ENCODE results near the gene ADAMTS16.

DNA sequence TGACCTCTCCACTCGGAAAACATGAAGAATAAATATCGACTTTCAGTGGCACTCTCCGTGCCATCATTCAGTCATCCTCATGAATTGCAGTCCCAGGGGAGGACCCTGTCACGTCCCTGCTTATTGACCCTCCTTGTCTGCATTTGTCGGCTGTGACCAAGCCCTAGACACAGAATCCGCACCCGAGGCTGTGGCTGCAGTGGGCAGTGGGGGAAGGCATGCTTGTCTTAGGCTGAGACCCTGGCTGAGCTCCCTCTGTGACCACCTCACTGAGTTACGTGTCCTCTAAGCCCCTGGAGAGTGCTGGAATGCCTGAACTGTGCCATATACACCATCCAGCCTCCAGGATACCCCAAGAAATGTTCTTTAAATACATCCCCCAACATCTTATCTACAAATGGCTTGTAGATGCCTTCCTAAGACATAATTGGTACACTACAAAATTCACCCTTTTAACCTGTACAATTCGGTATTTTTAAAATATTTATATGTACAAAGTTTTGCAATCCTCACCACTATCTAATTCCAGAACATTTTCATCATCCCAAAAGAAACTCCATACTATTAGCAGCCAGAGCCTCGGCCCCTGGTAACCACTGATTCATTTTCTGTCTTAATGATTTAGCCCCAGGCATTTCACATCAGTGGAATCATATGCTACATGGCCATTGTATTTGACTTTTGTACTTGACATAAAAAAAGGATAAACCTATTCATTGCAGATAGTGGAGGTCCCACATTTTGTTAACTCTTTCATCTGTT, 201.6 kb downstream of the ADAMTS16 start:
- TF ChIP-seq, protein P1, sequence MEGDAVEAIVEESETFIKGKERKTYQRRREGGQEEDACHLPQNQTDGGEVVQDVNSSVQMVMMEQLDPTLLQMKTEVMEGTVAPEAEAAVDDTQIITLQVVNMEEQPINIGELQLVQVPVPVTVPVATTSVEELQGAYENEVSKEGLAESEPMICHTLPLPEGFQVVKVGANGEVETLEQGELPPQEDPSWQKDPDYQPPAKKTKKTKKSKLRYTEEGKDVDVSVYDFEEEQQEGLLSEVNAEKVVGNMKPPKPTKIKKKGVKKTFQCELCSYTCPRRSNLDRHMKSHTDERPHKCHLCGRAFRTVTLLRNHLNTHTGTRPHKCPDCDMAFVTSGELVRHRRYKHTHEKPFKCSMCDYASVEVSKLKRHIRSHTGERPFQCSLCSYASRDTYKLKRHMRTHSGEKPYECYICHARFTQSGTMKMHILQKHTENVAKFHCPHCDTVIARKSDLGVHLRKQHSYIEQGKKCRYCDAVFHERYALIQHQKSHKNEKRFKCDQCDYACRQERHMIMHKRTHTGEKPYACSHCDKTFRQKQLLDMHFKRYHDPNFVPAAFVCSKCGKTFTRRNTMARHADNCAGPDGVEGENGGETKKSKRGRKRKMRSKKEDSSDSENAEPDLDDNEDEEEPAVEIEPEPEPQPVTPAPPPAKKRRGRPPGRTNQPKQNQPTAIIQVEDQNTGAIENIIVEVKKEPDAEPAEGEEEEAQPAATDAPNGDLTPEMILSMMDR (IDR thresholded peaks at IDR 0.05; ENCODE audit: poor library complexity): no peak
- TF ChIP-seq EZH2 (IDR thresholded peaks at IDR 0.05; ENCODE audit: borderline replicate concordance) (no peak), EZH2phosphoT487 (IDR thresholded peaks at IDR 0.05; ENCODE audit: low read depth, severe bottlenecking, unreplicated experiment) (no peak)

Data from hepatocyte (in vitro differentiated cells).